ENCODE data around the gene CREBL2. TPM values are rescaled to one million over a fixed set of nuclear protein-coding genes. Genes with fewer than 3 reads are reported as not detected.

CREBL2 gene
- total RNA-seq, 2 experiments from 2014 or later: 3.4 to 4.3 TPM

- H3K36me3 ChIP-seq (ENCODE audit: insufficient read depth, low read length): no peaks in the 10 kb centered on the region
- H3K9me3 ChIP-seq (ENCODE audit: low read length): peaks cover 15% of the 10 kb centered on the region
- POLR2A ChIA-PET: no interaction called here
- CTCF ChIA-PET (ENCODE audit: unreplicated experiment): no interaction called here
- H4K20me1 ChIP-seq (ENCODE audit: insufficient read depth, low read length): no peaks in the 10 kb centered on the region
- BruUV-seq (replicated peaks): no TSS peak
- DNase-seq (ENCODE audit: low spot score): no peak
- no peaks in the 10 kb centered on the region for H3K79me2 ChIP-seq (ENCODE audit: insufficient read depth, low read depth, low read length)
- no peak overlapping the region for H3K27ac ChIP-seq (ENCODE audit: low read depth, low read length, poor library complexity, severe bottlenecking)
- H3K9me2 ChIP-seq (ENCODE audit: insufficient read depth, low read length): no peaks in the 10 kb centered on the region
- no peak overlapping the region for H2AFZ ChIP-seq (ENCODE audit: low read length)
- H3K4me1 ChIP-seq (ENCODE audit: insufficient read depth, low read length, poor library complexity, severe bottlenecking): no peaks in the 10 kb centered on the region
- intact Hi-C loops (cut with micrococcal nuclease; ENCODE audit: unreplicated experiment): no loop called here
- no peak overlapping the region for H3K4me2 ChIP-seq (ENCODE audit: low read length)
- TF ChIP-seq CTCF (conservative IDR thresholded peaks at IDR 0.05; ENCODE audit: low read length) (no peak), EZH2phosphoT487 (IDR thresholded peaks at IDR 0.05; ENCODE audit: borderline replicate concordance, low read depth, low read length) (no peak)
- H3K4me3 ChIP-seq (ENCODE audit: low read depth, low read length, poor library complexity, severe bottlenecking): no peak overlapping the region
Observed at GRCh38 chr12:12646483-12647072, 34.9 kb downstream of the CREBL2 start.

DNA sequence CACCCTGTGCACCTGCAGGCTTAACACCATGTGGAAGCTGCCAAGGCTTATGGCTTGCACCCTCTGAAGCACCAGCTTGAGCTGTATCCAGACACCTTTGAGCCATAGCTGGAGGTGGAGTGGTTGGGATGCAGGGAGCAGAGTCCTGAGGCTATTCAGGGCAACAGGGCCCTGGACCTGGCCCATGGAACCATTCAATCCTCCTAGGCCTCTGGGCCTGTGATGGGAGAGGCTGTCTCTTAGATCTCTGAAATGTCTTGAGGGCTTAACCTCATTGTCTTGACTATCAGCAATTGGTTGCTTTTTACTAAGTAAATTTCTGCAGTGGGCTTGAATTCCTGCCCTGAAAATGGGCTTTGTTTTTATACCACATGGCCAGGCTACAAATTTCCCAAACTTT lies 36.6 kb downstream of the CREBL2 start:
- Histone ChIP-seq H3K79me2 (ENCODE audit: insufficient read depth, low read depth, low read length) (no peaks in the 10 kb centered on the region), H4K20me1 (ENCODE audit: insufficient read depth, low read length) (no peaks in the 10 kb centered on the region), H3K27ac (ENCODE audit: low read depth, low read length, poor library complexity, severe bottlenecking) (no peak overlapping the region), H2AFZ (ENCODE audit: low read length) (no peak overlapping the region), H3K9me2 (ENCODE audit: insufficient read depth, low read length) (no peaks in the 10 kb centered on the region), H3K4me2 (ENCODE audit: low read length) (no peak overlapping the region), H3K36me3 (ENCODE audit: insufficient read depth, low read length) (no peaks in the 10 kb centered on the region), H3K4me3 (ENCODE audit: low read depth, low read length, poor library complexity, severe bottlenecking) (no peak overlapping the region), H3K4me1 (ENCODE audit: insufficient read depth, low read length, poor library complexity, severe bottlenecking) (no peaks in the 10 kb centered on the region), H3K9me3 (ENCODE audit: low read length) (peaks cover 15% of the 10 kb centered on the region)
- CTCF ChIA-PET (ENCODE audit: unreplicated experiment): no interaction called here
- POLR2A ChIA-PET: no interaction called here
- no peak for DNase-seq (ENCODE audit: low spot score)
- TF ChIP-seq CTCF (conservative IDR thresholded peaks at IDR 0.05; ENCODE audit: low read length) (no peak), EZH2phosphoT487 (IDR thresholded peaks at IDR 0.05; ENCODE audit: borderline replicate concordance, low read depth, low read length) (no peak)
- BruUV-seq (replicated peaks): no TSS peak
- intact Hi-C loops (cut with micrococcal nuclease; ENCODE audit: unreplicated experiment): no loop called here

DNA sequence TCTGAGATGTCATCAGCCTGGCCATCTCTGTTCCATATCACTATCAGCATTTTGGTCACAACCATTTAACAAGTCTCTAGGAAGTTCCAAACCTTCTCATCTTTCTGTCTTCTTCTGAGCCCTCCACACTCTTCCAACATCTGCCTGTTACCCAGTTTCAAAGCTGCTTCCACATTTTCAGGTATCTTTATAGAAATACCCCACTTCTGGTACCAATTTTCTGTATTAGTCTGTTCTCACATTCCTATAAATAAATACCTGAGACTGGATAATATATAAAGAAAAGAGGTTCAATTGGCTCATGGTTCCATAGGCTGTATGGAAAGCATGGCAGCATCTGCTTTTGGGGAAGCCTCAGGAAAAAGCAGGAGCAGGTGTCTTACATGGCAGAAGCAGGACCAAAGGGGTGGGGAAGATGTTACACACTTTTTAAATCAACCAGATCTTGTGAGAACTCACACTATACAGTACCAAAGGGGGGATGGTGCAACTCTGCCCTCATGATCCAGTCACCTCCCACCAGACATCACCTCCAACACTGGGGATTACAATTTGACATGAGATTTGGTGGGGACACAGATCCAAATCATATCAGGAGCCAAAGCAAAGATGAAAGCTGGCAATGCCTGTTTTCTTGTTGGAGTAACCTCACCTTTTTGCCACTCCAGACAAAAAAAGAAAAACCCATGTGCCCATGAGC lies 37.4 kb downstream of the CREBL2 start:
- H3K9me3 ChIP-seq (ENCODE audit: low read length): peaks cover 15% of the 10 kb centered on the region
- CTCF ChIA-PET (ENCODE audit: unreplicated experiment): no interaction called here
- intact Hi-C loops (cut with micrococcal nuclease; ENCODE audit: unreplicated experiment): no loop called here
- H3K79me2 ChIP-seq (ENCODE audit: insufficient read depth, low read depth, low read length): no peaks in the 10 kb centered on the region
- no peaks in the 10 kb centered on the region for H3K9me2 ChIP-seq (ENCODE audit: insufficient read depth, low read length)
- no peak overlapping the region for H3K27ac ChIP-seq (ENCODE audit: low read depth, low read length, poor library complexity, severe bottlenecking)
- no peak overlapping the region for H3K4me2 ChIP-seq (ENCODE audit: low read length)
- H4K20me1 ChIP-seq (ENCODE audit: insufficient read depth, low read length): no peaks in the 10 kb centered on the region
- TF ChIP-seq CTCF (conservative IDR thresholded peaks at IDR 0.05; ENCODE audit: low read length): no peak
- no peak for TF ChIP-seq EZH2phosphoT487 (IDR thresholded peaks at IDR 0.05; ENCODE audit: borderline replicate concordance, low read depth, low read length)
- POLR2A ChIA-PET: no interaction called here
- H2AFZ ChIP-seq (ENCODE audit: low read length): no peak overlapping the region
- no peak for DNase-seq (ENCODE audit: low spot score)
- BruUV-seq (replicated peaks): no TSS peak
- no peaks in the 10 kb centered on the region for H3K4me1 ChIP-seq (ENCODE audit: insufficient read depth, low read length, poor library complexity, severe bottlenecking)
- H3K36me3 ChIP-seq (ENCODE audit: insufficient read depth, low read length): no peaks in the 10 kb centered on the region
- H3K4me3 ChIP-seq (ENCODE audit: low read depth, low read length, poor library complexity, severe bottlenecking): no peak overlapping the region

Data from OCI-LY7 (cell line).